CD4-positive, alpha-beta memory T cell (primary cell): Measurements from ENCODE around the gene PAK5. TPM values are rescaled to one million over a fixed set of nuclear protein-coding genes. Genes with fewer than 3 reads are reported as not detected.

Experiments used
- CTCF ChIA-PET: fragments of 350-600 bp; sonication (Branson Sonifier 250); formaldehyde crosslinking; loops from one replicate; lab custom pipeline; 2021; ENCODE audit warnings: inconsistent platforms; ENCODE audit not compliant: partially characterized antibody; lab: Charles Lee
- POLR2A ChIA-PET: fragments of 350-600 bp; sonication (Branson Sonifier 250); formaldehyde crosslinking; loops from one replicate; lab custom pipeline; 2021; ENCODE audit not compliant: partially characterized antibody; lab: Charles Lee
- DNase-seq, 5 donors: peaks; one replicate each; pipeline versions ENCODE4 v3.0.0 to v3.0.0-alpha.2; 2020 to 2022; ENCODE audit warnings: mixed read lengths in 1 of 5
- H3K27ac ChIP-seq: one replicate; pipeline ENCODE4 v1.7.0; 2013; ENCODE audit warnings: low read depth, low read length
- H3K27me3 ChIP-seq: 2 replicates; pipeline ENCODE4 v1.7.0; 2013; ENCODE audit warnings: mild to moderate bottlenecking, low read length, moderate library complexity; ENCODE audit not compliant: insufficient read depth
- H3K36me3 ChIP-seq: 2 replicates; pipeline ENCODE4 v1.7.0; 2013; ENCODE audit warnings: mild to moderate bottlenecking, low read length, moderate library complexity; ENCODE audit not compliant: insufficient read depth
- H3K4me1 ChIP-seq: 2 replicates; pipeline ENCODE4 v1.7.0; 2013; ENCODE audit warnings: mild to moderate bottlenecking, low read length, moderate library complexity; ENCODE audit not compliant: insufficient read depth
- H3K4me3 ChIP-seq, 2 donors: one replicate each; pipeline ENCODE4 v1.7.0; 2013; ENCODE audit warnings: low read length in 2 of 2, mild to moderate bottlenecking in 1 of 2
- H3K9me3 ChIP-seq, 2 donors: one replicate each; pipeline ENCODE4 v1.7.0; 2013; ENCODE audit warnings: low read length in 2 of 2, control low read depth in 1 of 2; ENCODE audit not compliant: control insufficient read depth in 1 of 2
- H3K27ac Mint-ChIP-seq, 7 donors: one replicate each; pipeline ENCODE4 v1.8.0; 2020 to 2021; ENCODE audit warnings: mixed read lengths in 7 of 7, mild to moderate bottlenecking in 6 of 7, inconsistent platforms in 3 of 7, moderate library complexity in 3 of 7
- H3K27me3 Mint-ChIP-seq, 2 donors: one replicate each; pipeline ENCODE4 v1.8.0; 2020 to 2021; ENCODE audit warnings: mixed read lengths in 2 of 2
- H3K36me3 Mint-ChIP-seq, 2 donors: one replicate each; pipeline ENCODE4 v1.8.0; 2020 to 2021; ENCODE audit warnings: mixed read lengths in 2 of 2, inconsistent platforms in 1 of 2, mild to moderate bottlenecking in 1 of 2
- H3K4me1 Mint-ChIP-seq, 4 donors: one replicate each; pipeline ENCODE4 v1.8.0; 2020 to 2021; ENCODE audit warnings: mixed read lengths in 4 of 4, mild to moderate bottlenecking in 1 of 4
- H3K4me3 Mint-ChIP-seq, 8 donors: one replicate each; pipeline ENCODE4 v1.8.0; 2020 to 2021; ENCODE audit warnings: mixed read lengths in 8 of 8, mild to moderate bottlenecking in 7 of 8, moderate library complexity in 6 of 8, inconsistent platforms in 3 of 8
- H3K9me3 Mint-ChIP-seq, 8 donors: one replicate each; pipeline ENCODE4 v1.8.0; 2020 to 2021; ENCODE audit warnings: mixed read lengths in 8 of 8, mild to moderate bottlenecking in 5 of 8, inconsistent platforms in 3 of 8, moderate library complexity in 1 of 8
- intact Hi-C: fragments of 100-400 bp; cut with micrococcal nuclease; formaldehyde crosslinking; loops from one replicate; pipeline ENCODE4 v1.15.1; 2023
- polyA plus RNA-seq, 2 donors: library from polyadenylated mRNA; unstranded; fragments of 300-500 nt; fragmentation: Illumina TruSeq; gene quantifications; one replicate each; pipeline ENCODE4 v1.2.3, GENCODE V29; 2021
- total RNA-seq, 2 experiments: library from RNA; stranded (reverse); gene quantifications; one replicate each; pipeline ENCODE4 v1.2.3, GENCODE V29; 2021

The PAK5 gene
- total and polyA plus RNA-seq, 4 experiments from 2014 or later, result not detected

DNA sequence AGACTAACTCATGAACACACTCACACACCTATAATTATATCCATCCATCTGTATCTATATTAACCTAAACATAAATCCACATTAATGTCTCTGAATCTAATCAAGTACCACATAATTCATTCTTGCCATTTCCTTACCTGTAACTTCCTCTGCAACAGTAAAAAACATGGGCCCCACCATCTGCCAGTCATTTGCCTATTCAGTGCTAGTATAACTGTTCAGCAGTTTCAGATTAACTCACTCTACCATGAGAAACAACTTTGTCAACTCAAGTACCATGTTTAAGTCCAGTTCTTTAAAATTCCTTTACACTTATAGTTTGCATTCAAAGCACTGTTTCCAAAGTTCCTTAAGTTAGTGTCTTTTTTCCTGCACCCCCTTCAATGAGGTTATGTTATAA, 255.7 kb downstream of the PAK5 start:
- no peaks in the 10 kb centered on the region for H3K4me1 Mint-ChIP-seq
- no peaks in the 10 kb centered on the region for H3K4me1 ChIP-seq
- H3K27me3 ChIP-seq, result no peaks in the 10 kb centered on the region
- no peaks in the 10 kb centered on the region for H3K27me3 Mint-ChIP-seq
- H3K9me3 Mint-ChIP-seq, result peaks cover 0 to 4% (median under 1%) of the 10 kb centered on the region in 8 donors
- no peak for DNase-seq
- intact Hi-C loops, result no loop called here
- no peaks in the 10 kb centered on the region for H3K36me3 Mint-ChIP-seq
- no peak overlapping the region for H3K27ac ChIP-seq
- no peak overlapping the region for H3K4me3 Mint-ChIP-seq
- H3K27ac Mint-ChIP-seq, result no peak overlapping the region
- ChIA-PET POLR2A (no interaction called here), CTCF (no interaction called here)
- no peaks in the 10 kb centered on the region for H3K36me3 ChIP-seq
- H3K9me3 ChIP-seq, result no peaks in the 10 kb centered on the region
- H3K4me3 ChIP-seq, result no peak overlapping the region

DNA sequence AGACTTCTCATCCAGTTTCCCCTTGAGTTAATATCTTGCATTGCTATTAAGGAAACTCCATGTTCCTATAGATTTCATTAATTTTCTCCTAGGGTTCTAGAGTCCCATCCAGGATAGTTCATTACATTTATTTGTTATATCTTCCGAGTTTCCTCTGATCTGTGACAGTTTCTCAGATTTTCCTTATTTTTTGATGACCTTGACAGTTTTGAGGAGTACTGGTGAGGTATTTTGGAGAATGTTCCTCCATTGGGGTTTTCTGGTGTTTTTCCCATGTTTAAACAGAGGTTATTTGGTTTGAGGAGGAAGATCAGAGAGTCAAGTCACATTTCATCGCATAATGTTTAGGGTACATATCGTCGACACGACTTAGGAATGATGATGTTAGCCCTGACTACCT, 256.7 kb downstream of the PAK5 start:
- no peak for DNase-seq

DNA sequence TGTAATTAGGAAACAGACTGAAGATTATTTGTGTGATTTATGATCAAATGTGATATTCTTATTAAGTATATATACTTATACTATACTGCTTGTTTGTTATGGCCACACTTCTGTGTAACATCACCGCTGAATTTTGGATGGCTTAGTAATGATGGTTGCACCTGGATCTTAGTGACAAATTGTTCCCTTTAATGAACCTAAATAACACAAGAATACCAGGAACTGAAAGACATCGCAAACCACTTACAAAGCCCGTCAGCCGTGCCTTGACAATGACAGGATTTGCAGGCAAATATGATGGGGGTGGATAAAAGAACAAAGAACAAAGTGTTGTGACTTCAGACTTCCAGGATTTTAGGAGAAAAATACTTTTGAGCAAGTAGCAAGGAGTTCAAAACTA, 257.4 kb downstream of the PAK5 start:
- POLR2A ChIA-PET, result no interaction called here

More for the DNA sequence above, 256.7 kb downstream of the PAK5 start:
- Mint-ChIP-seq H3K4me3 (no peak overlapping the region), H3K4me1 (no peaks in the 10 kb centered on the region), H3K36me3 (no peaks in the 10 kb centered on the region), H3K27ac (no peak overlapping the region), H3K27me3 (no peaks in the 10 kb centered on the region), H3K9me3 (peaks cover 0 to 4% (median under 1%) of the 10 kb centered on the region in 8 donors)
- Histone ChIP-seq H3K9me3 (no peaks in the 10 kb centered on the region), H3K27me3 (no peaks in the 10 kb centered on the region), H3K27ac (no peak overlapping the region), H3K36me3 (no peaks in the 10 kb centered on the region), H3K4me1 (no peaks in the 10 kb centered on the region), H3K4me3 (no peak overlapping the region)
- intact Hi-C loops, result no loop called here
- CTCF ChIA-PET, result no interaction called here
- POLR2A ChIA-PET, result no interaction called here

DNA sequence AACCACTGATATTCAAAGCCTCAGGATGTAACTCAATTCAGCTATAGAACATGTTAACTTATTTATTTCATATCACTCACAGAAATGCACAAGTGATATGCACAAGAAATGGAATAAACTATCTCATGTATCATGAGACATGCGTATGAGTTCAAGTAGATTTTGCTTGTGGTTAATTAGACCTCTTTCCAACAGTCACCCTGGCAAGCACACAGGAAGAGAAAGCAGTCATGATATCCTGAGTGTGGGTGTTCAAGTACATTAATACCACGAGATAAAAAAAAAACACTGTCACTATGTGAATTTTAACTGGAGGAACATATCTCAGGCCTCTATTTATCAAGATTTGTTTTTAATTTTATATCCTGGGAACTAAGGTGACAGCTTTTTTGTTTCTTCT, 260.3 kb downstream of the PAK5 start:
- ChIA-PET CTCF (no interaction called here), POLR2A (no interaction called here)
- no peaks in the 10 kb centered on the region for H3K36me3 Mint-ChIP-seq
- no peak overlapping the region for H3K4me3 ChIP-seq
- no peak overlapping the region for H3K4me3 Mint-ChIP-seq
- H3K4me1 ChIP-seq, result no peaks in the 10 kb centered on the region
- no peaks in the 10 kb centered on the region for H3K27me3 ChIP-seq
- H3K4me1 Mint-ChIP-seq, result no peaks in the 10 kb centered on the region
- peaks cover 0 to 2% (median 0%) of the 10 kb centered on the region in 8 donors for H3K9me3 Mint-ChIP-seq
- no peak for DNase-seq
- no peak overlapping the region for H3K27ac Mint-ChIP-seq
- no peaks in the 10 kb centered on the region for H3K9me3 ChIP-seq
- H3K36me3 ChIP-seq, result no peaks in the 10 kb centered on the region
- H3K27ac ChIP-seq, result no peak overlapping the region
- no peaks in the 10 kb centered on the region for H3K27me3 Mint-ChIP-seq
- intact Hi-C loops, result no loop called here

More for the DNA sequence above, 257.4 kb downstream of the PAK5 start:
- no peak overlapping the region for H3K27ac Mint-ChIP-seq
- H3K9me3 Mint-ChIP-seq, result peaks cover 0 to 4% (median 0%) of the 10 kb centered on the region in 8 donors
- CTCF ChIA-PET, result no interaction called here
- Histone ChIP-seq H3K27me3 (no peaks in the 10 kb centered on the region), H3K4me1 (no peaks in the 10 kb centered on the region), H3K27ac (no peak overlapping the region), H3K9me3 (no peaks in the 10 kb centered on the region), H3K36me3 (no peaks in the 10 kb centered on the region), H3K4me3 (no peak overlapping the region)
- no peaks in the 10 kb centered on the region for H3K27me3 Mint-ChIP-seq
- no peaks in the 10 kb centered on the region for H3K4me1 Mint-ChIP-seq
- no peak overlapping the region for H3K4me3 Mint-ChIP-seq
- no peaks in the 10 kb centered on the region for H3K36me3 Mint-ChIP-seq
- intact Hi-C loops, result no loop called here
- DNase-seq, result no peak

DNA sequence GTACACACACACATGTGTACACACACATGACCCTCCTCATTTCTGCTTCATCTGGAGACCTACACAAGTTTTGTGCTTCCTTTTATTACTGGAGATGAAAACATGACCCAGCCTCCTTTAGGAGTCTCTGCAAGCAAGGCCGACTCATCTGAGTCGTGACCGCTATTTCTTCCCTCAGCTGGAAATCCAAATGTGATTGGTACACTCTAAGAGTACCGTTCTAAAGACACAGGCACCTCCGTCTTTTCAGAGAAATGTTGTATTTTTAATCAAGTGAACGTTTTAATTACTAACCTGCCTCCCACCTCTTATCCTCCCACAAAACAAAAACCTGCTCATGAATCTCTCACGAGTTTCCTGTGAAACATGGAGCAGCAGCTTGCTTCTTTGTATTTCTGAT, 261.5 kb downstream of the PAK5 start:
- Mint-ChIP-seq H3K36me3 (no peaks in the 10 kb centered on the region), H3K9me3 (peaks cover 0 to 2% (median 0%) of the 10 kb centered on the region in 8 donors), H3K4me1 (no peaks in the 10 kb centered on the region), H3K4me3 (no peak overlapping the region), H3K27ac (no peak overlapping the region), H3K27me3 (peaks cover 0 to 1% of the 10 kb centered on the region in 2 donors)
- POLR2A ChIA-PET, result no interaction called here
- DNase-seq, result no peak
- H3K4me3 ChIP-seq, result no peak overlapping the region
- no peaks in the 10 kb centered on the region for H3K9me3 ChIP-seq
- no peaks in the 10 kb centered on the region for H3K36me3 ChIP-seq
- no peak overlapping the region for H3K27ac ChIP-seq
- intact Hi-C loops, result no loop called here
- CTCF ChIA-PET, result no interaction called here
- H3K27me3 ChIP-seq, result no peaks in the 10 kb centered on the region
- H3K4me1 ChIP-seq, result no peaks in the 10 kb centered on the region

DNA sequence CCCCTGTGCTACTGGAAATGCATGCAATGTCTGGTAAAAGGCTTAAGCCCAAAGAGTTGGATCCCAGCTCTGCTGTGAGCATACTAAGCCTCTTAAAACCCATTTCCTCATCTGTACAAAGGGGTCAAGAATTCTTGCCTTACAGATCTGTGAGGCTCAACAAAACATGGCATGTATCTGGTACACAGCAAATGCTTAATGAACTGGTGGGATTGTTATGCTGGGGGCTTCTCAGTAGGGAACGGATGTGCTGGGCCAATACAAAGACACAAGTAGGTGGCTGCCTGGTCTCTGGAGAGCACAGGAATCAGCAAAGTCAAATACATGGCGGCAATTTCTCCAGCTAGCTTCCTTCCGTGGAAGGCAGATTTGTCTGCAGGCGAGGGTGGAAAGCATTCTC, 262.2 kb downstream of the PAK5 start:
- POLR2A ChIA-PET, result no interaction called here
- Histone ChIP-seq H3K27me3 (no peaks in the 10 kb centered on the region), H3K36me3 (no peaks in the 10 kb centered on the region), H3K4me1 (no peaks in the 10 kb centered on the region), H3K4me3 (no peak overlapping the region), H3K27ac (no peak overlapping the region), H3K9me3 (no peaks in the 10 kb centered on the region)
- Mint-ChIP-seq H3K9me3 (peaks cover 0 to 2% (median under 1%) of the 10 kb centered on the region in 8 donors), H3K4me1 (no peaks in the 10 kb centered on the region), H3K27ac (no peak overlapping the region), H3K27me3 (peaks cover 0 to 1% of the 10 kb centered on the region in 2 donors), H3K4me3 (no peak overlapping the region), H3K36me3 (no peaks in the 10 kb centered on the region)
- DNase-seq, result no peak
- intact Hi-C loops, result no loop called here
- CTCF ChIA-PET, result no interaction called here

DNA sequence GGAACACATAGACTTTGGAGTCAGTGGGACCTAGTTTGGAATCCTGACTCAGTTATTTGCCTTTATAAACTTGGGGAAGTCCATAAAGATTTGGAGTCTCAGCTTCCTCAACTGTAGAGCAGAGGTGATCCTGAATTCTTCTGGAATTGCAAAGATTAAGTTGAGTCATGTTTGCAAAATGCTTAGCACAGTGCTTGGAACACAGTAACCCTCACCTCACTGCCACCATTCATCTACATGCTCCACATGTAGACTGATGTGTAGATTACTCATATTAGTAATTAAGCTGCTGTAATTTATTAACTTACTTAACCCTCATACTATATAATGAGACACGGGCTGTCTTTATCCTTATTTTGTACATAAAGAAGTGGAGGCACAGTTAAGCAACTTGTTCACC, 263.0 kb downstream of the PAK5 start:
- H3K4me1 Mint-ChIP-seq, result no peaks in the 10 kb centered on the region
- Histone ChIP-seq H3K27ac (no peak overlapping the region), H3K27me3 (no peaks in the 10 kb centered on the region), H3K4me3 (no peak overlapping the region), H3K36me3 (no peaks in the 10 kb centered on the region), H3K4me1 (no peaks in the 10 kb centered on the region), H3K9me3 (no peaks in the 10 kb centered on the region)
- intact Hi-C loops, result no loop called here
- ChIA-PET CTCF (no interaction called here), POLR2A (no interaction called here)
- H3K27ac Mint-ChIP-seq, result no peak overlapping the region
- H3K27me3 Mint-ChIP-seq, result peaks cover 0 to 1% of the 10 kb centered on the region in 2 donors
- DNase-seq, result no peak
- H3K9me3 Mint-ChIP-seq, result peaks cover 0 to 2% (median 0%) of the 10 kb centered on the region in 8 donors
- H3K4me3 Mint-ChIP-seq, result no peak overlapping the region
- H3K36me3 Mint-ChIP-seq, result no peaks in the 10 kb centered on the region

DNA sequence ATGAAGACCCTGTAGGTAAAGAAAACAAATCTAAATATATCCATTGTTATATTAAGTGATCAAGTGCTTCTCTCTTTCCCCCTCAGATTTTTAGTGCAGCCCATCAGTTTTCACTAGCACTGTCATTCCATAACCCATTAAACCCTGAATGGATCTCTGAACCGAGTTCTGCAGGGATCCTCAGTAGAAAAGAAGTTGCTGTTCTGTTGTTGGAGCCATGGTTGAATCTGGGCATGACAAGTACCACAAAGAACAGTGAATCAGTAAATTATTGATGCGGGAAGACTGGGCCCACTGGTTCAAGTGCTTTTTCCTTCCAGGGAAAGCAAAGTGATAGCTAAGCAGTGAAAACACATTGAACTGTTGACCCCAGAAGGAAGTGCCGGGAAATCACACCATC, 264.1 kb downstream of the PAK5 start:
- Mint-ChIP-seq H3K4me1 (no peaks in the 10 kb centered on the region), H3K27ac (no peak overlapping the region), H3K9me3 (peaks cover 0 to 2% (median 0%) of the 10 kb centered on the region in 8 donors), H3K36me3 (no peaks in the 10 kb centered on the region), H3K4me3 (no peak overlapping the region), H3K27me3 (peaks cover 0 to 1% of the 10 kb centered on the region in 2 donors)
- Histone ChIP-seq H3K9me3 (no peaks in the 10 kb centered on the region), H3K4me3 (no peak overlapping the region), H3K4me1 (no peaks in the 10 kb centered on the region), H3K36me3 (no peaks in the 10 kb centered on the region), H3K27me3 (no peaks in the 10 kb centered on the region), H3K27ac (no peak overlapping the region)
- no peak for DNase-seq
- CTCF ChIA-PET, result no interaction called here
- POLR2A ChIA-PET, result no interaction called here
- intact Hi-C loops, result no loop called here
